SK-N-SH (cell line): ENCODE measurements around the gene SHPK. TPM values are rescaled to one million over a fixed set of nuclear protein-coding genes. Genes with fewer than 3 reads are reported as not detected.

Experiments
- CTCF ChIA-PET: fragments of 300-600, 350-600 bp; formaldehyde crosslinking; extraction: SDS; loops from one replicate; lab custom pipeline; 2021; lab: Yijun Ruan, JAX
- POLR2A ChIA-PET: fragments of 350-600 bp; sonication (Branson Sonifier 250); formaldehyde crosslinking; extraction: SDS; loops from one replicate; lab custom pipeline; 2020; ENCODE audit warnings: antibody characterized with exemption, inconsistent platforms; lab: Yijun Ruan, JAX
- DNase-seq: peaks from one replicate; pipeline ENCODE4 v3.0.0; 2012
- H2AFZ ChIP-seq: fragments of 200-600 bp; sonication (generic); 2 replicates; pipeline ENCODE4 v1.8.1; 2016; ENCODE audit warnings: antibody characterized with exemption, mild to moderate bottlenecking, low read depth
- H3F3A ChIP-seq: fragments of 200-600 bp; sonication (generic); replicated peaks from 2 replicates; pipeline ENCODE3; 2016; ENCODE audit warnings: antibody characterized with exemption, mild to moderate bottlenecking; ENCODE audit not compliant: insufficient read depth
- H3K27ac ChIP-seq, 2 experiments: fragments of 200-500 bp in 1 of 2; fragments of 200-600 bp in 1 of 2; sonication (Bioruptor generic) in 1 of 2; sonication (generic), shearing (Covaris generic) in 1 of 2; 2 replicates each; pipeline versions ENCODE4 v1.5.1 to v1.6.1; 2014 to 2016; ENCODE audit warnings: low read depth in 2 of 2, inconsistent platforms in 1 of 2, low read length in 1 of 2, mild to moderate bottlenecking in 1 of 2, mixed read lengths in 1 of 2
- H3K27me3 ChIP-seq: fragments of 200-600 bp; sonication (generic), shearing (Covaris generic); 2 replicates; pipeline ENCODE4 v1.6.1; 2016; ENCODE audit warnings: mixed run types; ENCODE audit not compliant: insufficient read depth
- H3K36me3 ChIP-seq, 2 experiments: fragments of 200-500 bp in 1 of 2; fragments of 200-600 bp in 1 of 2; sonication (Bioruptor generic) in 1 of 2; sonication (generic) in 1 of 2; replicated peaks in 1 of 2; 2 replicates each; pipeline versions ENCODE3 to v1.5.1; 2014 to 2016; ENCODE audit warnings: low read length in 1 of 2, mild to moderate bottlenecking in 1 of 2; ENCODE audit not compliant: insufficient read depth in 2 of 2, control insufficient read depth in 1 of 2
- H3K4me1 ChIP-seq, 2 experiments: fragments of 200-500 bp in 1 of 2; fragments of 200-600 bp in 1 of 2; sonication (Bioruptor generic) in 1 of 2; sonication (generic), shearing (Covaris generic) in 1 of 2; 2 replicates each; pipeline versions ENCODE4 v1.5.1 to v1.6.1; 2014 to 2016; ENCODE audit warnings: low read depth in 1 of 2, low read length in 1 of 2, mixed run types in 1 of 2; ENCODE audit not compliant: insufficient read depth in 2 of 2, control insufficient read depth in 1 of 2
- H3K4me2 ChIP-seq: fragments of 200-600 bp; sonication (generic), shearing (Covaris generic); 2 replicates; pipeline ENCODE4 v1.6.1; 2017; ENCODE audit warnings: mixed run types
- H3K4me3 ChIP-seq, 2 experiments: fragments of 200-500 bp in 1 of 2; fragments of 200-600 bp in 1 of 2; sonication (Bioruptor generic) in 1 of 2; sonication (generic), shearing (Covaris generic) in 1 of 2; 2 replicates each; pipeline versions ENCODE4 v1.5.1 to v1.8.1; 2014 to 2016; ENCODE audit warnings: low read depth in 2 of 2, inconsistent platforms in 1 of 2, low read length in 1 of 2, mild to moderate bottlenecking in 1 of 2, mixed read lengths in 1 of 2, moderate library complexity in 1 of 2
- H3K79me2 ChIP-seq: fragments of 200-600 bp; sonication (generic); 2 replicates; pipeline ENCODE4 v1.8.1; 2017; ENCODE audit warnings: mild to moderate bottlenecking; ENCODE audit not compliant: insufficient read depth
- H3K9ac ChIP-seq: fragments of 200-600 bp; sonication (generic); 2 replicates; pipeline ENCODE4 v1.6.1; 2017; ENCODE audit warnings: mixed run types
- H3K9me2 ChIP-seq: fragments of 200-600 bp; sonication (generic); 2 replicates; pipeline ENCODE4 v1.6.1; 2017; ENCODE audit warnings: mixed run types
- H3K9me3 ChIP-seq: fragments of 200-600 bp; sonication (generic); 2 replicates; pipeline ENCODE4 v1.6.1; 2017; ENCODE audit warnings: mixed run types, mild to moderate bottlenecking, moderate library complexity
- H4K20me1 ChIP-seq: fragments of 200-600 bp; sonication (generic); 2 replicates; pipeline ENCODE4 v1.6.1; 2017; ENCODE audit warnings: mild to moderate bottlenecking, mixed run types; ENCODE audit not compliant: insufficient read depth
- EP300 ChIP-seq, 2 experiments: IDR thresholded peaks; 2 replicates each; pipeline versions ENCODE4 v1.4.0 to v1.6.1; 2012; ENCODE audit warnings: borderline replicate concordance in 1 of 2, low read depth in 1 of 2, low read length in 1 of 2
- FOSL2 ChIP-seq: IDR thresholded peaks from 2 replicates; pipeline ENCODE4 v1.4.0; 2012; ENCODE audit warnings: low read depth, mild to moderate bottlenecking, moderate library complexity, borderline replicate concordance
- RAD21 ChIP-seq: IDR thresholded peaks from 2 replicates; pipeline ENCODE4 v1.6.1; 2012; ENCODE audit warnings: mild to moderate bottlenecking, low read length
- SMC3 ChIP-seq: IDR thresholded peaks from 2 replicates; pipeline ENCODE4 v1.6.1; 2012; ENCODE audit warnings: low read depth, low read length, improper control_type of control experiment
- TEAD4 ChIP-seq: IDR thresholded peaks from 2 replicates; pipeline ENCODE4 v1.4.0; 2012; ENCODE audit warnings: mild to moderate bottlenecking, borderline replicate concordance; ENCODE audit not compliant: insufficient read depth
- YY1 ChIP-seq: IDR thresholded peaks from 2 replicates; pipeline ENCODE4 v1.4.0; 2012; ENCODE audit warnings: low read depth, mild to moderate bottlenecking
- WGBS: methylation state at CpG from one replicate; pipeline ENCODE4 v1.1.6; 2017; ENCODE audit warnings: low lambda C conversion rate; 5-methylcytosine and 5-hydroxymethylcytosine counted together
- polyA plus RNA-seq, 3 experiments: library from polyadenylated mRNA; depleted of rRNA; stranded (reverse); fragments of >200 nt; gene quantifications; 2 replicates each; pipeline ENCODE4 v1.2.3, GENCODE V29; 2012
- TF ChIP-seq, protein P1 (sequence below): IDR thresholded peaks from 2 replicates; pipeline ENCODE4; 2012
- TF ChIP-seq, protein P2 (sequence below): IDR thresholded peaks from 2 replicates; pipeline ENCODE4 v1.4.0; 2012; ENCODE audit warnings: low read depth, borderline replicate concordance
- TF ChIP-seq, protein P3 (sequence below): fragments of 200-600 bp; sonication (generic); IDR thresholded peaks from 2 replicates; pipeline ENCODE4 v1.6.1; 2017; ENCODE audit warnings: antibody characterized with exemption, mild to moderate bottlenecking, moderate library complexity

SHPK gene
- polyA plus RNA-seq, 1 of the 3 experiments (the other 2 are of a cell fraction): 9.0 TPM

DNA sequence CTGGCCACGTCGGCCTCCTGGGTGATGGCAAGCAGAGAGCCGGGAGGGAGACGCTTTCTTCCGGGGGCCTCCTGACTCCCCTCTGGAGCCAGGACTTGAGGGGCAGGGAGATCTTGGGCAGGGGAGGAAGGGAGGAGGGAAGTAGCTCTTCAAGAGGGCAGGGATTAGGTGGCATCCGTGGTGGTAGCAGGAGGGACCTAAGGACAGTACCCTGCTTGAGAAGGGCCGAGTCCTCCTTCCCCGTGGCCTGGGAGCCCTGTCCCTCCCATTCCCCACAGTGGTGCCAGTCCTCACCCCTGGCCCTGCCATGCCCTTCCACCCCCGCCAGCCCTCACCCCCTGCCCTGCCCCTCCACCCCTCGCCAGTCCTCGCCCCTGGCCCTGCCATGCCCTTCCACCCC, 19.7 kb upstream of the SHPK start:
- no peaks in the 10 kb centered on the region for H3K9me2 ChIP-seq
- peaks cover 10% of the 10 kb centered on the region for H3F3A ChIP-seq
- H3K27ac ChIP-seq: no peak overlapping the region
- peaks cover 0 to 13% of the 10 kb centered on the region in 2 experiments; a peak in 3 of 4 replicates for H3K4me1 ChIP-seq
- peaks cover 4% of the 10 kb centered on the region; the same call in 1 of the 2 replicates for H4K20me1 ChIP-seq
- peaks cover 0 to 5% of the 10 kb centered on the region in 2 experiments for H3K36me3 ChIP-seq
- no peaks in the 10 kb centered on the region for H3K9me3 ChIP-seq
- H2AFZ ChIP-seq: no peak overlapping the region
- WGBS: 97% methylated on average over 6 of the region's 11 CpGs
- H3K4me3 ChIP-seq: no peak overlapping the region
- no peak for TF ChIP-seq YY1
- no peak for TF ChIP-seq RAD21
- TF ChIP-seq, protein P1, sequence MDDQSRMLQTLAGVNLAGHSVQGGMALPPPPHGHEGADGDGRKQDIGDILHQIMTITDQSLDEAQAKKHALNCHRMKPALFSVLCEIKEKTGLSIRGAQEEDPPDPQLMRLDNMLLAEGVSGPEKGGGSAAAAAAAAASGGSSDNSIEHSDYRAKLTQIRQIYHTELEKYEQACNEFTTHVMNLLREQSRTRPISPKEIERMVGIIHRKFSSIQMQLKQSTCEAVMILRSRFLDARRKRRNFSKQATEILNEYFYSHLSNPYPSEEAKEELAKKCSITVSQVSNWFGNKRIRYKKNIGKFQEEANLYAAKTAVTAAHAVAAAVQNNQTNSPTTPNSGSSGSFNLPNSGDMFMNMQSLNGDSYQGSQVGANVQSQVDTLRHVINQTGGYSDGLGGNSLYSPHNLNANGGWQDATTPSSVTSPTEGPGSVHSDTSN: peak; percentile 14; the same call in 1 of the 2 replicates
- no peaks in the 10 kb centered on the region for H3K79me2 ChIP-seq
- no peak for DNase-seq
- no peak overlapping the region for H3K4me2 ChIP-seq
- ChIA-PET POLR2A (no interaction called here), CTCF (no interaction called here)
- H3K27me3 ChIP-seq: no peaks in the 10 kb centered on the region
- no peak overlapping the region for H3K9ac ChIP-seq

DNA sequence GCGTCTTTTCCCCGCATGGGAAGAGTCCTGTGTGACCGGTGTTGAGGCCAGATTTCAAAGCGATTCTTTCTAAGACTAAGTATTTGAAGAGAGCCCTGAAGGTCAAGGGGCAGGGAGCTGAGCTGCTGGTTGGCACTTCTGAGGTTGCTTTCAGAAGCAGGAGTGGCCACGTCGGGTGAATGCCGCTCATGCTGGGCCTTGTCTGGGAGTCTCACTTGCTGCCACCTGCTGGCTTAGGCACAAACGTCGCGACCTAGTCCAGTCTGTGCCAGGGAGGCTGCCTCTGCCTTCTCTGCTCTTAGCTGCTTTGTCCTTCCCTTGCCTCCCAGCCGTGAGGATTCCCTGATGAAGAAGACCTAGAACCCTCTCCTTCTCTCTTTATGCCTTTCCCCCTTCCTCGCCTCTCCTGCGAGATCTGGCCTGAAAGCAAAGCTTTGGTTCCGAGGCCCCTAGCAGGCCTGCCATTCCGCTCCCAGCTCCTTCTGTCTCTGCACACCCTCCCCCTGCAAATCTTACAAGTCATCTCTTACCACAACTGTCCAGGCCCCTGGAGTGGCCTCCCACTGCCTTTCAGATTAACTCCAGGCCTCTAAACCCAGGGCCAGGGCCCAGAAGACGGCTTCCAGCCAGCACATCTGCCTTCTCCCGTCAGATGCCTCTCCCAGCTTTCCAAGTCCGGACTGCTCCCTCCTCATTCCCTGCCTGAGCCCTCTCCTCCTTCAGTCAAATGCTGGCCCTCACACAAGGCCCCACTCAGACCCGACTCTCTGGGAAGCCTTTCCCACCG, 11.9 kb upstream of the SHPK start:
- TF ChIP-seq FOSL2 (no peak), TEAD4 (no peak), RAD21 (peak; percentile 58), SMC3 (peak; percentile 68), EP300 (IDR thresholded peaks at IDR 0.05; ENCODE audit: borderline replicate concordance in 1 of 2, low read depth in 1 of 2, low read length in 1 of 2) (no peak)
- TF ChIP-seq, protein P2, sequence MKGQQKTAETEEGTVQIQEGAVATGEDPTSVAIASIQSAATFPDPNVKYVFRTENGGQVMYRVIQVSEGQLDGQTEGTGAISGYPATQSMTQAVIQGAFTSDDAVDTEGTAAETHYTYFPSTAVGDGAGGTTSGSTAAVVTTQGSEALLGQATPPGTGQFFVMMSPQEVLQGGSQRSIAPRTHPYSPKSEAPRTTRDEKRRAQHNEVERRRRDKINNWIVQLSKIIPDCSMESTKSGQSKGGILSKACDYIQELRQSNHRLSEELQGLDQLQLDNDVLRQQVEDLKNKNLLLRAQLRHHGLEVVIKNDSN: no peak
- TF ChIP-seq, protein P3, sequence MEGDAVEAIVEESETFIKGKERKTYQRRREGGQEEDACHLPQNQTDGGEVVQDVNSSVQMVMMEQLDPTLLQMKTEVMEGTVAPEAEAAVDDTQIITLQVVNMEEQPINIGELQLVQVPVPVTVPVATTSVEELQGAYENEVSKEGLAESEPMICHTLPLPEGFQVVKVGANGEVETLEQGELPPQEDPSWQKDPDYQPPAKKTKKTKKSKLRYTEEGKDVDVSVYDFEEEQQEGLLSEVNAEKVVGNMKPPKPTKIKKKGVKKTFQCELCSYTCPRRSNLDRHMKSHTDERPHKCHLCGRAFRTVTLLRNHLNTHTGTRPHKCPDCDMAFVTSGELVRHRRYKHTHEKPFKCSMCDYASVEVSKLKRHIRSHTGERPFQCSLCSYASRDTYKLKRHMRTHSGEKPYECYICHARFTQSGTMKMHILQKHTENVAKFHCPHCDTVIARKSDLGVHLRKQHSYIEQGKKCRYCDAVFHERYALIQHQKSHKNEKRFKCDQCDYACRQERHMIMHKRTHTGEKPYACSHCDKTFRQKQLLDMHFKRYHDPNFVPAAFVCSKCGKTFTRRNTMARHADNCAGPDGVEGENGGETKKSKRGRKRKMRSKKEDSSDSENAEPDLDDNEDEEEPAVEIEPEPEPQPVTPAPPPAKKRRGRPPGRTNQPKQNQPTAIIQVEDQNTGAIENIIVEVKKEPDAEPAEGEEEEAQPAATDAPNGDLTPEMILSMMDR: peak; percentile 61
- TF ChIP-seq, all 33 proteins: peak for 3
- ChIA-PET CTCF (interaction anchor here (0.9 to 5.3 kb wide), 15 partner anchors 10 to 862 kb away, joined by 3 to 35 read pairs (median 4); partner anchors contain the start of genes CTNS, NCBP3, SHPK and TAX1BP3), POLR2A (no interaction called here)
- Histone ChIP-seq H3K4me1 (no peaks in the 10 kb centered on the region), H3K79me2 (no peaks in the 10 kb centered on the region), H3K4me2 (no peak overlapping the region), H4K20me1 (no peaks in the 10 kb centered on the region), H3K36me3 (peaks cover 0 to 8% of the 10 kb centered on the region in 2 experiments), H3K9ac (no peak overlapping the region), H2AFZ (no peak overlapping the region), H3K27me3 (no peaks in the 10 kb centered on the region), H3F3A (no peaks in the 10 kb centered on the region), H3K9me2 (no peaks in the 10 kb centered on the region), H3K4me3 (no peak overlapping the region), H3K27ac (no peak overlapping the region), H3K9me3 (no peaks in the 10 kb centered on the region)
- WGBS: 76% methylated on average over 18 of the region's 20 CpGs
- peak; percentile 71 for DNase-seq
